Natural killer cell (primary cell): ENCODE measurements around the gene SEH1L. TPM values are rescaled to one million over a fixed set of nuclear protein-coding genes. Genes with fewer than 3 reads are reported as not detected.

Experiments used
- ATAC-seq, 3 donors: fragments of 150-1000 bp in 2 of 3; fragments of 200-7000 bp in 1 of 3; cut with Tn5 transposase; 1 replicate in 1 of 3; 2 replicates in 2 of 3; pipeline ENCODE4 v1.10.0; 2021; ENCODE audit warnings: mild to moderate bottlenecking in 2 of 3, moderate library complexity in 2 of 3
- DNase-seq, 2 donors: peaks; one replicate each; pipeline versions ENCODE4 v3.0.0 to v3.0.0-alpha.2; 2013 to 2021; ENCODE audit warnings: mixed read lengths in 1 of 2
- H3K27ac ChIP-seq: one replicate; pipeline ENCODE4 v1.5.1; 2013; ENCODE audit warnings: mild to moderate bottlenecking, low read length
- H3K27me3 ChIP-seq: one replicate; pipeline ENCODE4 v1.6.1; 2013; ENCODE audit warnings: low read length; ENCODE audit not compliant: control insufficient read depth, insufficient read depth
- H3K36me3 ChIP-seq: one replicate; pipeline ENCODE4 v1.6.1; 2013; ENCODE audit warnings: low read length; ENCODE audit not compliant: control insufficient read depth, insufficient read depth
- H3K4me1 ChIP-seq: one replicate; pipeline ENCODE4 v1.6.1; 2013; ENCODE audit warnings: low read length; ENCODE audit not compliant: control insufficient read depth, insufficient read depth
- H3K4me3 ChIP-seq: one replicate; pipeline ENCODE4 v1.5.1; 2013; ENCODE audit warnings: low read length
- H3K9me3 ChIP-seq: one replicate; pipeline ENCODE4 v1.6.1; 2013; ENCODE audit warnings: low read length; ENCODE audit not compliant: control insufficient read depth, insufficient read depth
- H3K27ac Mint-ChIP-seq, 2 donors: one replicate each; pipeline ENCODE4 v1.8.0; 2022; ENCODE audit warnings: mild to moderate bottlenecking in 2 of 2, mixed read lengths in 2 of 2, moderate library complexity in 1 of 2
- H3K27me3 Mint-ChIP-seq, 2 donors: one replicate each; pipeline ENCODE4 v1.8.0; 2022; ENCODE audit warnings: low read depth in 2 of 2, mixed read lengths in 2 of 2
- H3K36me3 Mint-ChIP-seq: one replicate; pipeline ENCODE4 v1.8.0; 2022; ENCODE audit warnings: mixed read lengths
- H3K4me1 Mint-ChIP-seq, 2 donors: one replicate each; pipeline ENCODE4 v1.8.0; 2022; ENCODE audit warnings: mixed read lengths in 2 of 2
- H3K4me3 Mint-ChIP-seq: one replicate; pipeline ENCODE4 v1.8.0; 2022; ENCODE audit warnings: mild to moderate bottlenecking, moderate library complexity, mixed read lengths
- H3K9me3 Mint-ChIP-seq, 2 donors: one replicate each; pipeline ENCODE4 v1.8.0; 2022; ENCODE audit warnings: mixed read lengths in 2 of 2
- CTCF ChIP-seq: fragments of 200-600 bp; IDR thresholded peaks from one replicate; pipeline ENCODE4 v1.8.0; 2022; ENCODE audit warnings: antibody characterized with exemption
- WGBS: methylation state at CpG from one replicate; pipeline ENCODE4 v1.1.7; 2013; ENCODE audit warnings: missing lambda C conversion rate; ENCODE audit not compliant: insufficient coverage; 5-methylcytosine and 5-hydroxymethylcytosine counted together
- intact Hi-C: fragments of 100-400 bp; cut with micrococcal nuclease; formaldehyde crosslinking; loops from one replicate; pipeline ENCODE4 v1.14.2; 2022
- total RNA-seq, 4 donors: library from RNA; stranded (reverse); fragments of 120-200 nt in 1 of 4; gene quantifications; one replicate each; pipeline versions ENCODE4 v1.2.3 to v1.2.4, GENCODE V29; 2013 to 2022

Gene SEH1L
- total RNA-seq, 3 donors from 2014 or later (not counting 1 experiment from before 2014, with no cell fraction given), result 24.5 to 28.4 (median 26.5) TPM

- Histone ChIP-seq H3K27ac (no peak overlapping the region), H3K36me3 (peaks cover 8% of the 10 kb centered on the region), H3K27me3 (no peaks in the 10 kb centered on the region), H3K4me1 (no peaks in the 10 kb centered on the region), H3K9me3 (no peaks in the 10 kb centered on the region), H3K4me3 (no peak overlapping the region)
- no peak overlapping the region for H3K27ac Mint-ChIP-seq
- H3K9me3 Mint-ChIP-seq, result no peaks in the 10 kb centered on the region
- H3K4me3 Mint-ChIP-seq, result no peak overlapping the region
- no peaks in the 10 kb centered on the region for H3K27me3 Mint-ChIP-seq
- 100% methylated on average over 3 of the region's 3 CpGs for WGBS
- H3K36me3 Mint-ChIP-seq, result no peaks in the 10 kb centered on the region
- no peak for ATAC-seq
- no peaks in the 10 kb centered on the region for H3K4me1 Mint-ChIP-seq
- DNase-seq, result no peak
- no peak for TF ChIP-seq CTCF
- intact Hi-C loops, result no loop called here
These were observed 10.7 kb downstream of the SEH1L start for GRCh38 chr18:12958478-12958877.

- no peaks in the 10 kb centered on the region for H3K27me3 Mint-ChIP-seq
- intact Hi-C loops, result no loop called here
- no peak overlapping the region for H3K27ac Mint-ChIP-seq
- no peaks in the 10 kb centered on the region for H3K27me3 ChIP-seq
- DNase-seq (no peak), ATAC-seq (no peak)
- H3K4me1 ChIP-seq, result no peaks in the 10 kb centered on the region
- WGBS, result 100% methylated on average over 1 of the region's 2 CpGs
- H3K9me3 ChIP-seq, result no peaks in the 10 kb centered on the region
- no peak overlapping the region for H3K27ac ChIP-seq
- no peak overlapping the region for H3K4me3 ChIP-seq
- H3K36me3 Mint-ChIP-seq, result no peaks in the 10 kb centered on the region
- no peaks in the 10 kb centered on the region for H3K9me3 Mint-ChIP-seq
- no peak overlapping the region for H3K4me3 Mint-ChIP-seq
- no peak for TF ChIP-seq CTCF
- H3K36me3 ChIP-seq, result peaks cover 10% of the 10 kb centered on the region
- no peaks in the 10 kb centered on the region for H3K4me1 Mint-ChIP-seq
These were observed 12.6 kb downstream of the SEH1L start for GRCh38 chr18:12960395-12960794.

GRCh38 chr18:12960853-12961397 is 13.1 kb downstream of the SEH1L start:
- no peak overlapping the region for H3K4me3 ChIP-seq
- no peaks in the 10 kb centered on the region for H3K36me3 Mint-ChIP-seq
- no peak for ATAC-seq
- H3K27ac Mint-ChIP-seq, result no peak overlapping the region
- TF ChIP-seq CTCF, result no peak
- H3K4me1 ChIP-seq, result no peaks in the 10 kb centered on the region
- H3K9me3 Mint-ChIP-seq, result no peaks in the 10 kb centered on the region
- 92% methylated on average over 6 of the region's 6 CpGs for WGBS
- no peak for DNase-seq
- intact Hi-C loops, result no loop called here
- H3K36me3 ChIP-seq, result peaks cover 10% of the 10 kb centered on the region
- no peaks in the 10 kb centered on the region for H3K27me3 Mint-ChIP-seq
- H3K4me1 Mint-ChIP-seq, result no peaks in the 10 kb centered on the region
- H3K9me3 ChIP-seq, result no peaks in the 10 kb centered on the region
- H3K27me3 ChIP-seq, result no peaks in the 10 kb centered on the region
- H3K4me3 Mint-ChIP-seq, result no peak overlapping the region
- no peak overlapping the region for H3K27ac ChIP-seq

- no peak overlapping the region for H3K27ac Mint-ChIP-seq
- peaks cover 13% of the 10 kb centered on the region for H3K36me3 ChIP-seq
- no peak overlapping the region for H3K27ac ChIP-seq
- no peak for TF ChIP-seq CTCF
- no peaks in the 10 kb centered on the region for H3K4me1 ChIP-seq
- no peaks in the 10 kb centered on the region for H3K4me1 Mint-ChIP-seq
- H3K4me3 ChIP-seq, result no peak overlapping the region
- DNase-seq (no peak), ATAC-seq (no peak)
- peaks cover 8% of the 10 kb centered on the region for H3K36me3 Mint-ChIP-seq
- intact Hi-C loops, result no loop called here
- no peaks in the 10 kb centered on the region for H3K27me3 ChIP-seq
- H3K9me3 ChIP-seq, result no peaks in the 10 kb centered on the region
- 91% methylated on average over 1 of the region's 1 CpG for WGBS
- no peaks in the 10 kb centered on the region for H3K27me3 Mint-ChIP-seq
- no peak overlapping the region for H3K4me3 Mint-ChIP-seq
- no peaks in the 10 kb centered on the region for H3K9me3 Mint-ChIP-seq
These were observed 15.3 kb downstream of the SEH1L start for GRCh38 chr18:12963069-12963468.
